ENCODE measurements around the gene ERRFI1. TPM values are rescaled to one million over a fixed set of nuclear protein-coding genes. Genes with fewer than 3 reads are reported as not detected.

ERRFI1 gene
- 100 to 1,000 TPM; 184 to 310 (median 254) TPM for total RNA-seq

- no peak for TF ChIP-seq CTCF (IDR thresholded peaks at IDR 0.05; ENCODE audit: low read depth)
Observed at GRCh38 chr1:8026153-8026975, at the start of gene ERRFI1. Gene ERRFI1, minus strand, starts transcription at chr1:8026309. Its CDS starts 10,690 bp downstream, at chr1:8015619.

GRCh38 chr1:8075511-8076051 is 49.5 kb upstream of the ERRFI1 start:
- no peak for TF ChIP-seq CTCF (IDR thresholded peaks at IDR 0.05; ENCODE audit: low read depth)

GRCh38 chr1:8073112-8073855 is 47.2 kb upstream of the ERRFI1 start:
- TF ChIP-seq CTCF (IDR thresholded peaks at IDR 0.05; ENCODE audit: low read depth): no peak

GRCh38 chr1:8070381-8070811 is 44.3 kb upstream of the ERRFI1 start:
- TF ChIP-seq CTCF (IDR thresholded peaks at IDR 0.05; ENCODE audit: low read depth): no peak

- no peak for TF ChIP-seq CTCF (IDR thresholded peaks at IDR 0.05; ENCODE audit: low read depth)
Observed at GRCh38 chr1:8065369-8065768, 39.3 kb upstream of the ERRFI1 start.

GRCh38 chr1:8063298-8064036 is 37.4 kb upstream of the ERRFI1 start:
- no peak for TF ChIP-seq CTCF (IDR thresholded peaks at IDR 0.05; ENCODE audit: low read depth)

All from subcutaneous adipose tissue (tissue), 4 donors.